Panc1 (cell line): ENCODE data around the gene MCF2L2. TPM values are rescaled to one million over a fixed set of nuclear protein-coding genes. Genes with fewer than 3 reads are reported as not detected.

Experiments
- ATAC-seq: fragments of 200-7000 bp; cut with Tn5 transposase; 2 replicates; pipeline ENCODE4 v1.9.1; 2020; ENCODE audit warnings: mild to moderate bottlenecking, moderate library complexity
- BruUV-seq: library from RNA; stranded (reverse); fragments of 400-500 nt; replicated peaks from 2 replicates; lab custom pipeline; 2021; lab: Mats Ljungman, UMichigan
- CTCF ChIA-PET: fragments of 300-600 bp; sonication (Branson Sonifier 250); formaldehyde crosslinking; loops from one replicate; lab custom pipeline; 2022; ENCODE audit warnings: antibody characterized with exemption; lab: Charles Lee
- POLR2A ChIA-PET: fragments of 300-600 bp; sonication (Branson Sonifier 250); formaldehyde crosslinking; loops from one replicate; lab custom pipeline; 2022; ENCODE audit warnings: antibody characterized with exemption; lab: Charles Lee
- DNase-seq: peaks from one replicate; pipeline ENCODE4 v3.0.0-alpha.2; 2010; ENCODE audit warnings: low read depth, low spot score
- H3K27ac ChIP-seq: 2 replicates; pipeline ENCODE4 v1.5.1; 2011; ENCODE audit warnings: mild to moderate bottlenecking, low read length, inconsistent platforms
- H3K27me3 ChIP-seq: fragments of 200-500 bp; sonication (Bioruptor generic); 2 replicates; pipeline ENCODE4 v1.6.0; 2014; ENCODE audit warnings: low read length, inconsistent platforms; ENCODE audit not compliant: control insufficient read depth, insufficient read depth
- H3K36me3 ChIP-seq: fragments of 200-500 bp; sonication (Bioruptor generic); 2 replicates; pipeline ENCODE4 v1.5.1; 2014; ENCODE audit warnings: inconsistent platforms, mild to moderate bottlenecking, low read length, moderate library complexity; ENCODE audit not compliant: control insufficient read depth, insufficient read depth
- H3K4me1 ChIP-seq: 2 replicates; pipeline ENCODE4 v1.5.1; 2011; ENCODE audit warnings: inconsistent platforms, mild to moderate bottlenecking, low read length, moderate library complexity; ENCODE audit not compliant: control insufficient read depth, insufficient read depth
- H3K4me3 ChIP-seq, 2 experiments: 2 replicates each; pipeline ENCODE4 v1.5.1; 2011 to 2012; ENCODE audit warnings: low read depth in 2 of 2, low read length in 2 of 2, mild to moderate bottlenecking in 2 of 2, inconsistent platforms in 1 of 2, moderate library complexity in 1 of 2
- H3K9me3 ChIP-seq: fragments of 200-500 bp; sonication (Bioruptor generic); 2 replicates; pipeline ENCODE4 v1.5.1; 2014; ENCODE audit warnings: low read depth, mild to moderate bottlenecking, inconsistent platforms, low read length, moderate library complexity; ENCODE audit not compliant: control insufficient read depth, insufficient read depth
- CTCF ChIP-seq: fragments of 450-650 bp; IDR thresholded peaks from 2 replicates; pipeline ENCODE4 v1.5.1; 2017; ENCODE audit warnings: mild to moderate bottlenecking
- POLR2AphosphoS5 ChIP-seq: IDR thresholded peaks from 2 replicates; pipeline ENCODE4 v1.6.1; 2012; ENCODE audit warnings: mild to moderate bottlenecking, low read depth, low read length, moderate library complexity
- REST ChIP-seq, 2 experiments: IDR thresholded peaks; 2 replicates each; pipeline ENCODE4 v1.6.1; 2011 to 2012; ENCODE audit warnings: low read depth in 2 of 2, control low read depth in 1 of 2, low read length in 1 of 2, mild to moderate bottlenecking in 1 of 2, moderate library complexity in 1 of 2; ENCODE audit not compliant: insufficient read depth in 1 of 2
- SIN3A ChIP-seq: IDR thresholded peaks from 2 replicates; pipeline ENCODE4 v1.6.1; 2012; ENCODE audit warnings: low read depth, mild to moderate bottlenecking, low read length, moderate library complexity, borderline replicate concordance; ENCODE audit not compliant: insufficient read depth
- TCF7L2 ChIP-seq: IDR thresholded peaks from 2 replicates; pipeline ENCODE4 v1.6.1; 2011; ENCODE audit warnings: mild to moderate bottlenecking, low read depth, low read length, inconsistent platforms
- in situ Hi-C: cut with HindIII; loops from 2 replicates; pipeline ENCODE4 v1.10.0; 2016; ENCODE audit warnings: low sequenced_read_pairs, low pct_unique_long_range_greater_than_20kb
- intact Hi-C: fragments of 100-400 bp; cut with micrococcal nuclease; formaldehyde crosslinking; loops from one replicate; pipeline ENCODE4 v1.10.0; 2022; ENCODE audit not compliant: unreplicated experiment
- total RNA-seq: library from RNA; stranded (reverse); gene quantifications from one replicate; pipeline ENCODE4 v1.2.1, GENCODE V29; 2021; ENCODE audit not compliant: unreplicated experiment

The MCF2L2 gene
- total RNA-seq, 1 experiment from 2014 or later: 1.0 TPM

- H3K4me3 ChIP-seq: no peak overlapping the region
- ChIA-PET POLR2A (no interaction called here), CTCF (no interaction called here)
- DNase-seq: no peak
- no TSS peak for BruUV-seq
- in situ Hi-C loops: no loop called here
- no peaks in the 10 kb centered on the region for H3K27me3 ChIP-seq
- intact Hi-C loops: no loop called here
- TF ChIP-seq REST (IDR thresholded peaks at IDR 0.05; ENCODE audit: insufficient read depth in 1 of 2, low read depth in 2 of 2, low read length in 1 of 2) (no peak), POLR2AphosphoS5 (no peak), CTCF (no peak), TCF7L2 (no peak), SIN3A (no peak)
- H3K27ac ChIP-seq: no peak overlapping the region
- H3K4me1 ChIP-seq: peaks cover 47% of the 10 kb centered on the region
- H3K9me3 ChIP-seq: no peaks in the 10 kb centered on the region
- ATAC-seq: no peak
- no peaks in the 10 kb centered on the region for H3K36me3 ChIP-seq
These were observed 165.5 kb downstream of the MCF2L2 start for GRCh38 chr3:183262875-183263378.

GRCh38 chr3:183261151-183261724, 167.2 kb downstream of the MCF2L2 start:
- in situ Hi-C loops: no loop called here
- POLR2A ChIA-PET: interaction anchor here (0.6 kb wide), 1 partner anchor 1173 kb away, joined by 10 read pairs; no protein-coding TSS in a partner anchor

More at GRCh38 chr3:183261151-183261724, 167.2 kb downstream of the MCF2L2 start:
- BruUV-seq: no TSS peak
- CTCF ChIA-PET: no interaction called here
- Histone ChIP-seq H3K4me1 (peaks cover 46% of the 10 kb centered on the region), H3K36me3 (no peaks in the 10 kb centered on the region), H3K4me3 (no peak overlapping the region), H3K9me3 (no peaks in the 10 kb centered on the region), H3K27me3 (no peaks in the 10 kb centered on the region), H3K27ac (no peak overlapping the region)
- no peak for DNase-seq
- intact Hi-C loops: no loop called here
- ATAC-seq: no peak
- no peak for TF ChIP-seq POLR2AphosphoS5
- no peak for TF ChIP-seq CTCF
- TF ChIP-seq TCF7L2: no peak
- no peak for TF ChIP-seq REST (IDR thresholded peaks at IDR 0.05; ENCODE audit: insufficient read depth in 1 of 2, low read depth in 2 of 2, low read length in 1 of 2)
